Measurements from ENCODE around the gene DENND1A. TPM values are rescaled to one million over a fixed set of nuclear protein-coding genes. Genes with fewer than 3 reads are reported as not detected.

The DENND1A gene
- total and polyA plus RNA-seq, 4 donors: 7.9 to 22.0 (median 13.9) TPM

GRCh38 chr9:123928533-123929176 lies 1.3 kb downstream of the DENND1A start:
- no peaks in the 10 kb centered on the region for H3K9me3 ChIP-seq (ENCODE audit: control insufficient read depth in 4 of 4, low read length in 3 of 4)
- TF ChIP-seq CTCF (IDR thresholded peaks at IDR 0.05; ENCODE audit: low read depth, low read length, missing input control) (no peak), ATF3 (IDR thresholded peaks at IDR 0.05) (no peak), GABPA (IDR thresholded peaks at IDR 0.05 in 1 of 2, conservative IDR thresholded peaks at IDR 0.05 in 1 of 2) (no peak), EGR1 (IDR thresholded peaks at IDR 0.05; ENCODE audit: low read depth in 2 of 2) (no peak), FOXA2 (IDR thresholded peaks at IDR 0.05) (no peak), MAX (IDR thresholded peaks at IDR 0.05) (no peak)
- DNase-seq (ENCODE audit: low spot score): peak; percentile 48
- H3K27me3 ChIP-seq (ENCODE audit: control insufficient read depth in 4 of 4, insufficient read depth in 4 of 4, low read length in 3 of 4): no peaks in the 10 kb centered on the region
- peaks cover 10 to 44% (median 27%) of the 10 kb centered on the region in 4 donors for H3K4me1 ChIP-seq (ENCODE audit: control insufficient read depth in 4 of 4, insufficient read depth in 4 of 4, low read length in 3 of 4)
- peak overlapping the region; percentile 52 to 74 for H3K27ac ChIP-seq (ENCODE audit: low read depth in 1 of 2, low read length in 2 of 2)
- WGBS: 35% methylated on average over 6 of the region's 6 CpGs
- H3K36me3 ChIP-seq (ENCODE audit: control insufficient read depth in 4 of 4, insufficient read depth in 3 of 4, low read depth in 1 of 4, low read length in 3 of 4): no peaks in the 10 kb centered on the region
- peak overlapping the region; percentile 72 to 94 (median 80) for H3K4me3 ChIP-seq (ENCODE audit: low read depth in 1 of 3, low read length in 3 of 3)
- H3K9ac ChIP-seq (ENCODE audit: low read depth in 1 of 2, low read length in 2 of 2): peak overlapping the region in 1 of 2 donors; percentile 4

GRCh38 chr9:123927625-123928532 lies 2.0 kb downstream of the DENND1A start:
- 57% methylated on average over 5 of the region's 5 CpGs for WGBS
- Histone ChIP-seq H3K4me3 (ENCODE audit: low read depth in 1 of 3, low read length in 3 of 3) (peak overlapping the region in 1 of 3 donors; percentile 94), H3K36me3 (ENCODE audit: control insufficient read depth in 4 of 4, insufficient read depth in 3 of 4, low read depth in 1 of 4, low read length in 3 of 4) (no peaks in the 10 kb centered on the region), H3K4me1 (ENCODE audit: control insufficient read depth in 4 of 4, insufficient read depth in 4 of 4, low read length in 3 of 4) (peaks cover 11 to 48% (median 30%) of the 10 kb centered on the region in 4 donors), H3K27me3 (ENCODE audit: control insufficient read depth in 4 of 4, insufficient read depth in 4 of 4, low read length in 3 of 4) (no peaks in the 10 kb centered on the region), H3K9me3 (ENCODE audit: control insufficient read depth in 4 of 4, low read length in 3 of 4) (no peaks in the 10 kb centered on the region), H3K27ac (ENCODE audit: low read depth in 1 of 2, low read length in 2 of 2) (peak overlapping the region; percentile 39 to 45), H3K9ac (ENCODE audit: low read depth in 1 of 2, low read length in 2 of 2) (no peak overlapping the region)
- peak; percentile 31 to 60 for TF ChIP-seq HNF4A (conservative IDR thresholded peaks at IDR 0.05)
- no peak for TF ChIP-seq HNF4G (IDR thresholded peaks at IDR 0.05)
- TF ChIP-seq MAX (IDR thresholded peaks at IDR 0.05): no peak
- no peak for TF ChIP-seq FOXA1 (IDR thresholded peaks at IDR 0.05)
- peak; percentile 97 for TF ChIP-seq REST (IDR thresholded peaks at IDR 0.05)
- no peak for TF ChIP-seq EGR1 (IDR thresholded peaks at IDR 0.05; ENCODE audit: low read depth in 2 of 2)
- no peak for TF ChIP-seq YY1 (IDR thresholded peaks at IDR 0.05)
- no peak for TF ChIP-seq RXRA (IDR thresholded peaks at IDR 0.05)
- peak; percentile 8 for TF ChIP-seq SP1 (IDR thresholded peaks at IDR 0.05)
- DNase-seq (ENCODE audit: low spot score): no peak
